ENCODE results near the gene ADAM15.

Gene ADAM15

GRCh38 chr1:155086856-155087535 is 35.9 kb downstream of the ADAM15 start:
- DNase-seq (ENCODE audit: low read depth): no peak

GRCh38 chr1:155091071-155092051 is 40.2 kb downstream of the ADAM15 start:
- DNase-seq (ENCODE audit: low read depth): peak; percentile 71

GRCh38 chr1:155092131-155092530 is 41.0 kb downstream of the ADAM15 start:
- no peak for DNase-seq (ENCODE audit: low read depth)

- no peak for DNase-seq (ENCODE audit: low read depth)
Observed at GRCh38 chr1:155092641-155093040, 41.5 kb downstream of the ADAM15 start.

- DNase-seq (ENCODE audit: low read depth): no peak
Observed at GRCh38 chr1:155093911-155094621, 43.0 kb downstream of the ADAM15 start.

GRCh38 chr1:155094622-155094948 is 43.5 kb downstream of the ADAM15 start:
- DNase-seq (ENCODE audit: low read depth): no peak

GRCh38 chr1:155099331-155099730 is 48.2 kb downstream of the ADAM15 start:
- DNase-seq (ENCODE audit: low read depth): no peak

- DNase-seq (ENCODE audit: low read depth): no peak
Observed at GRCh38 chr1:155103325-155103724, 52.2 kb downstream of the ADAM15 start.

- DNase-seq (ENCODE audit: low read depth): no peak
Observed at GRCh38 chr1:155104605-155105534, 53.8 kb downstream of the ADAM15 start.

- no peak for DNase-seq (ENCODE audit: low read depth)
Observed at GRCh38 chr1:155105604-155106011, 54.5 kb downstream of the ADAM15 start.

- DNase-seq (ENCODE audit: low read depth): no peak
Observed at GRCh38 chr1:155106862-155107261, 55.7 kb downstream of the ADAM15 start.

GRCh38 chr1:155107309-155108264 is 56.5 kb downstream of the ADAM15 start:
- DNase-seq (ENCODE audit: low read depth): no peak

GRCh38 chr1:155108296-155108695 is 57.2 kb downstream of the ADAM15 start:
- DNase-seq (ENCODE audit: low read depth): no peak

- no peak for DNase-seq (ENCODE audit: low read depth)
Observed at GRCh38 chr1:155110381-155110780, 59.3 kb downstream of the ADAM15 start.

GRCh38 chr1:155110826-155111225 is 59.7 kb downstream of the ADAM15 start:
- no peak for DNase-seq (ENCODE audit: low read depth)

All from T follicular helper cell (primary cell).